Measurements from ENCODE around the gene C11orf98. TPM values are rescaled to one million over a fixed set of nuclear protein-coding genes. Genes with fewer than 3 reads are reported as not detected.
A peak's percentile ranks its signal among the peaks of the same experiment; 100 is the strongest.
"Not testable (repeated sequence)": the region's sequence is repeated elsewhere in the genome, so short reads cannot be mapped to it uniquely, and the experiment has no call there.

The C11orf98 gene
- total RNA-seq, 2 experiments from 2014 or later, result 107 to 110 TPM

DNA sequence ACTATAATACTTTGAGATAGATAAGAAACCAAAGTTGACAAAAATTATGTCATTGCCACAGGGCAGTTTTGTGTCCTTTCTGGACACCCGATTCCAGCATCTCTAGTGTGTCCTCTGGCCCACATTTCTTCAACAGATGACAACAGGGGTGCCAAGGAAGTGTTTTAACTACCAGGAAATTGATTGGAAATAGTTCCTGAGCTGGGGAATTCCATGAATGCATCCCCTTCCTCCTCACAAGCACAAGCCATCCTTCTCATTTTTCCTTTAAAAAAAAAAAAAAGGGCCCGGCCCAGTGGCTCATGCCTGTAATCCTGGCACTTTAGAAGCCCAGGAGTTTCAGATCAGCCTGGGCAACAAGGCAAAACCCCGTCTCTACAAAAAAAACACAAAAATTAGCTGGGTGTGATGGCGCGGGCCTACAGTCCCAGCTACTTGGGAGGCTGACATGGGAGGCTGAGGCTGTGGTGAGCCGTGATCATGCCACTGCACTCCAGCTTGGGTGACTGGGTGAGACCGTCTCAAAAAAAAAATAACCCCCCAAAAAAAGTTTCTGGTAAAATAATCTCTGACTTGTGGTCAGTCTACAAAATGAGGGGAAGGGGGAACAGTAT is 42.4 kb downstream of the C11orf98 start:
- H3K36me3 Mint-ChIP-seq, result peaks cover 28% of the 10 kb centered on the region
- H3K4me3 Mint-ChIP-seq, result peak overlapping the region; percentile 97
- DNase-seq, result no peak
- H3K9me3 Mint-ChIP-seq, result no peaks in the 10 kb centered on the region
- CTCF ChIA-PET, result interaction anchor here (0.7 to 3.0 kb wide), 11 partner anchors 10 to 198 kb away, joined by 3 to 31 read pairs (median 4); partner anchors contain the start of genes EML3, INTS5, LBHD1 and ROM1
- intact Hi-C loops (cut with micrococcal nuclease), result loop anchor here (1.0 to 2.0 kb wide), 7 partner anchors 9 to 258 kb away; partner anchors contain the start of genes C11orf98, CSKMT, GANAB and ROM1
- POLR2A ChIA-PET, result interaction anchor here (0.6 to 3.8 kb wide), 12 partner anchors 9 to 233 kb away, joined by 3 to 30 read pairs (median 4); partner anchors contain the start of genes C11orf98, CSKMT, EML3 and GANAB
- H3K27ac Mint-ChIP-seq, result peak overlapping the region; percentile 93
- H3K4me1 Mint-ChIP-seq (ENCODE audit: low read depth), result peaks cover 22% of the 10 kb centered on the region
- no peaks in the 10 kb centered on the region for H3K27me3 Mint-ChIP-seq

DNA sequence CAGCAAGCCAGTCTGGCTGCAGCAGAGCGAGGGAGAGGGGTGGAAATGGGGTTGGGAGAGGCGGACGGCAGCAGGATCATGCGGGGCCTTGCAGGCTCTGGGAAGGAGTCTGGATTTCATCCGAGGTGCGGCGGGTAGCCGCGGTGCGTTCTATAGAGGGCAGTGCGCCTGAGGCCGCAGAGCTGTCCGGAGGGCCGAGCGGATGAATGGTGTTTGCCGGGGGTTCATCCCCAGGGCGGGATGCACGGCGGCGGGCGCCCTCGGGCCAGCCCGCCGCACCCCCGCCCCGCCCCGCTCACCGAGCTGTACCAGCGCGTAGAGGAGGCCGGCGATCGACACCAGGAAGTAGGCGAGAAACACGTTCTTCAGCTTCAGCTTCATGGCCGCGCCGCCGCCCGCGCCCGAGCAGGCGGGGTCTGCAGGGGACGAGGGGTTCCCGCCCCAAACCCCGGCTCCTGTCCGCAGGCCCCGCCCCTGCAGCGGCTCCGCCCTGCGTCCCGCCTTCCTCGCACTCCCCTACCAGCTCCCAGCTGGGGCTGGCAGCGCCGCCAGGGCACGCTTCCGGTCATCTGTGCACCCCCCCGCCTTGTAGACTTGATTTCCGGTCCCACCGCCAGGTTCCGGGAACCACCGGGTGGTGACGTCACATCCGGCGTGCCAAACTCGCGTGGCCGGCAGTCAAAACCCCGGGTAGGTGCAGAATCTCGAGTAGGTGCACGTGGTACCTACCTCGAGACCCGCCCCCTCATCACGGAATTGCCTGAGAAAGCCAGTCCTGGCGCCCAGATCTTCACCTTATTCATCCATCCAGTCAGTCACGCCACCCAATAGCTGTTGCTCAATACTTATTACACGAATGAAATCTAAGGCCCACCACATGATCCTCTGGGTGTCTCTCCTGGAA is 43.2 kb downstream of the C11orf98 start, which contains the start of gene B3GAT3:
Gene B3GAT3 (minus strand): TSS at position 420 of the 904 bp plus-strand sequence. CDS start 39 bp downstream, at position 381.
- no peaks in the 10 kb centered on the region for H3K9me3 Mint-ChIP-seq
- H3K27ac Mint-ChIP-seq, result peak within 1 kb of the TSS; percentile 96
- intact Hi-C loops (cut with micrococcal nuclease), result loop anchor here (1.0 to 2.0 kb wide), 7 partner anchors 9 to 259 kb away; partner anchors contain the start of genes C11orf98, CSKMT, GANAB and ROM1
- no peaks in the 10 kb centered on the region for H3K27me3 Mint-ChIP-seq
- peak; percentile 98 for DNase-seq
- H3K36me3 Mint-ChIP-seq, result peaks cover 22% of the 10 kb centered on the region
- POLR2A ChIA-PET, result interaction anchor here (0.6 to 3.8 kb wide), 19 partner anchors 9 to 234 kb away, joined by 3 to 30 read pairs (median 4); partner anchors contain the start of genes C11orf98, CSKMT, EEF1G and EML3
- H3K4me1 Mint-ChIP-seq (ENCODE audit: low read depth), result peaks cover 22% of the 10 kb centered on the region
- H3K4me3 Mint-ChIP-seq, result peak within 1 kb of the TSS; percentile 97
- CTCF ChIA-PET, result interaction anchor here (0.7 to 3.0 kb wide), 14 partner anchors 9 to 197 kb away, joined by 3 to 31 read pairs (median 4); partner anchors contain the start of genes C11orf98, CSKMT, EEF1G and EML3

DNA sequence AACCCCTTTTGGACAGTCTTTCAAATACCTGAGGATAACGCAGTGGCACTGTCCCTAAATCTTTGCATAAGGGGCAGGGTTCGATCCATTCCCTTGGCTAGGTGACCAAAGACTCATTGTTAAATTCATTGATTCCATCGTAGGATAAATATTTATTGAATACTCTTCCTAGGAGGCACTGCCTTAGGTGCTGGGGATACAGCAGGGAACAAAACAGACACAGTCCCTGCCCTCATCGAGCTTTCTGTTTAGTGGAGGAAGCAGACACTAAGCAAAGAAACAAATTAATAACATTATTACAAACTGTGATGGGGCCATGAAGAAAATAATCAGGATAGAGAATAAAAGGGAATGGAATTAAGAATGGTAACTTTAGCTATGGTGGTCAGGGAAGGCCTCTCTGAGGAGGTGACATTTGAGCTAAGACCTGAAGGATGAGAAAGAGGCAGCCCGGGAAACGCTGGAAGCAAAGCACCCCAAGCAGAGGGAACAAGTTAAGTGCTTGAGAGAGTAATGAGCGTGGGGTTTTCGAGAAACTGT is 43.9 kb downstream of the C11orf98 start:
- H3K36me3 Mint-ChIP-seq, result peaks cover 22% of the 10 kb centered on the region
- no peaks in the 10 kb centered on the region for H3K9me3 Mint-ChIP-seq
- peak overlapping the region; percentile 96 for H3K27ac Mint-ChIP-seq
- H3K27me3 Mint-ChIP-seq, result no peaks in the 10 kb centered on the region
- DNase-seq, result no peak
- peak overlapping the region; percentile 97 for H3K4me3 Mint-ChIP-seq
- ChIA-PET POLR2A (interaction anchor here (0.6 to 3.8 kb wide), 15 partner anchors 8 to 220 kb away, joined by 3 to 30 read pairs (median 4); partner anchors contain the start of genes C11orf98, CSKMT, EEF1G and EML3), CTCF (interaction anchor here (0.9 to 3.0 kb wide), 9 partner anchors 9 to 165 kb away, joined by 3 to 31 read pairs (median 6); partner anchors contain the start of genes C11orf98, CSKMT, EEF1G and EML3)
- peaks cover 25% of the 10 kb centered on the region for H3K4me1 Mint-ChIP-seq (ENCODE audit: low read depth)
- intact Hi-C loops (cut with micrococcal nuclease), result no loop called here

DNA sequence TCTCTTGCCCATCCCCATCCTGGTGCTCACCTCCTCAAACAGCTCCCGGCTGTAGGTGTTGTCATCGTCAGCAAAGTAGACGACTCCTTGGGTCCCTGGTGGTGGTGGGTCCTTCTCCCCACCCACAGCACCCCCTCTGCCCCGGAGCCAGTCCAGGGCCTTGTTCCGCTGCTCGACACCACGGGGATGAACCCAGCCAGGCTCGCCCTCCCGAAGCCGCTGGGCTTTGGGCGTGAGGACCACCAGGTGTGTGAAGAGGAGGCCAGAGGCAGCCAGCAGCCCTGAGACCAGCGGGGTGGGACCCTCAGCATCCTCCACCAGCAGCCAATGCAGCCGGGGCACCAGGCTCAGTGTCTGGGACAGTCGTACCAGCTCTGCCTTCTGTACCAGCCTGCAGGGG is 48.1 kb downstream of the C11orf98 start:
- peaks cover 18% of the 10 kb centered on the region for H3K36me3 Mint-ChIP-seq
- CTCF ChIA-PET; H3K4me3 Mint-ChIP-seq; DNase-seq; H3K27ac Mint-ChIP-seq; H3K27me3 Mint-ChIP-seq; intact Hi-C loops (cut with micrococcal nuclease); H3K9me3 Mint-ChIP-seq: not testable (repeated sequence)
- peaks cover 35% of the 10 kb centered on the region for H3K4me1 Mint-ChIP-seq (ENCODE audit: low read depth)
- POLR2A ChIA-PET, result interaction anchor here (0.6 to 1.3 kb wide), 2 partner anchors 15 to 23 kb away, joined by 3 read pairs; partner anchors contain the start of gene MTA2

DNA sequence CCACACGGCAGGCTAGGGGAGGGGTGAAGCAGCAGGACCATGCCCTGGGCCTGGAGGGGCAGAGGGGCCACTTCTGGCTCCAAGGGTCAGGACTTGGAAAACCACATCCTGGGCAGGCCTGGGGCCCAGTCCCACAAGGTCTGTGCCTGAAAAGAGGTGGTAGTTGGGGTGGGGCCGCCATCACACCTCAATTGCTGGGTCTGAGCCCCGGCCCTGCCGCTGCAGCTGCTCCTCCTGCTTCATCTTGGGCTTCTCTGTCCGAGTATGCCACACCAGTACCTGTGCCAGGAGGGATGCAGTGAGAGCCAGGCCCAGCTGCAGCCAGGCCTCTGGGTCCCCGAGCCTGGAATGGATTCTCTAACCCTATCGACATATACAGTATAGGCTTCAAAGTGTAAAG is 49.5 kb downstream of the C11orf98 start:
- Mint-ChIP-seq H3K4me3 (no peak overlapping the region), H3K4me1 (ENCODE audit: low read depth) (peaks cover 37% of the 10 kb centered on the region), H3K27me3 (no peaks in the 10 kb centered on the region), H3K36me3 (peaks cover 17% of the 10 kb centered on the region), H3K27ac (no peak overlapping the region), H3K9me3 (no peaks in the 10 kb centered on the region)
- ChIA-PET POLR2A (no interaction called here), CTCF (no interaction called here)
- no peak for DNase-seq
- intact Hi-C loops (cut with micrococcal nuclease), result no loop called here

DNA sequence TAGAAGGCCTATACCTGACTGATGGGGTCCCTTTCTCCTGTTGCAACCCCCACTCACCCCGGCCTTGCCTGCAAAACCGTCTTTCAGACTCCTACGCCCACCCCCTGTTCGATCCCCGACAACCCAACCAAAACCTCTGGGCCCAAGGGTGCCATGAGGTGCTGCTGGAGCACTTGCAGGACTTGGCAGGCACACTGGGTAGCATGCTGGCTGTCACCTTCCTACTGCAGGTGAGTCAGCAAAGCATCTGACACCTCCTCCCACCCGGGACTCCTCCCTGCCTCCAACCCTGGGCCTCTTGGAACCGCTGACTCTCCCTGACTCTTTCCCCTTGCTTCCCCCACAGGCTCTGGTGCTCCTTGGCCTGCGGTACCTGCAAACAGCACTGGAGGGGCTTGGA is 50.7 kb downstream of the C11orf98 start:
- DNase-seq, result peak; percentile 75
- peaks cover 26% of the 10 kb centered on the region for H3K36me3 Mint-ChIP-seq
- ChIA-PET POLR2A (interaction anchor here (1.8 kb wide), 1 partner anchor 22 kb away, joined by 6 read pairs; the partner anchor contains the start of gene TUT1), CTCF (interaction anchor here (1.8 kb wide), 1 partner anchor 51 kb away, joined by 6 read pairs; the partner anchor contains the start of genes C11orf98 and CSKMT)
- no peaks in the 10 kb centered on the region for H3K9me3 Mint-ChIP-seq
- peak overlapping the region; percentile 72 for H3K27ac Mint-ChIP-seq
- intact Hi-C loops (cut with micrococcal nuclease), result loop anchor here (5.0 kb wide), 2 partner anchors 78 to 228 kb away; no protein-coding TSS in a partner anchor
- H3K4me1 Mint-ChIP-seq (ENCODE audit: low read depth), result peaks cover 39% of the 10 kb centered on the region
- no peak overlapping the region for H3K4me3 Mint-ChIP-seq
- H3K27me3 Mint-ChIP-seq, result no peaks in the 10 kb centered on the region

DNA sequence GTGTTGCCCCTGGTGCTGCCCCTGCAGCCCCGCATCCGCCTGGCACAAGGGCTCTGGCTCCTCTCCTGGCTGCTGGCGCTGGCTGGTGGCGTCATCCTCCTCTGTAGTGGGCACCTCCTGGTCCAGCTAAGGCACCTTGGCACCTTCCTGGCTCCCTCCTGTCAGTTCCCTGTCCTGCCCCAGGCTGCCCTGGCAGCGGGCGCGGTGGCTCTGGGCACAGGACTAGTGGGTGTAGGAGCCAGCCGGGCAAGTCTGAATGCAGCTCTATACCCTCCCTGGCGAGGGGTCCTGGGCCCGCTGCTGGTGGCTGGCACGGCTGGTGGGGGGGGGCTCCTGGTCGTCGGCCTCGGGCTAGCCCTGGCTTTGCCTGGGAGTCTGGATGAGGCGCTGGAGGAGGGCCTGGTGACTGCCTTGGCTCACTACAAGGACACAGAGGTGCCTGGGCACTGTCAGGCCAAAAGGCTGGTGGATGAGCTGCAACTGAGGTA is 51.7 kb downstream of the C11orf98 start:
- no peaks in the 10 kb centered on the region for H3K9me3 Mint-ChIP-seq
- peak overlapping the region; percentile 86 for H3K27ac Mint-ChIP-seq
- no peaks in the 10 kb centered on the region for H3K27me3 Mint-ChIP-seq
- peak overlapping the region; percentile 49 for H3K4me3 Mint-ChIP-seq
- POLR2A ChIA-PET, result interaction anchor here (0.6 to 4.3 kb wide), 6 partner anchors 8 to 161 kb away, joined by 3 to 38 read pairs (median 5); partner anchors contain the start of genes B3GAT3, C11orf98, CSKMT and MTA2
- H3K4me1 Mint-ChIP-seq (ENCODE audit: low read depth), result peaks cover 40% of the 10 kb centered on the region
- peaks cover 27% of the 10 kb centered on the region for H3K36me3 Mint-ChIP-seq
- intact Hi-C loops (cut with micrococcal nuclease), result loop anchor here (1.0 to 5.0 kb wide), 6 partner anchors 9 to 243 kb away; partner anchors contain the start of genes C11orf98, CSKMT and GANAB
- DNase-seq, result no peak
- CTCF ChIA-PET, result interaction anchor here (0.6 to 2.4 kb wide), 6 partner anchors 8 to 52 kb away, joined by 3 to 18 read pairs (median 4); partner anchors contain the start of genes B3GAT3, C11orf98, CSKMT and MTA2

Other genes starting within 250 kb of the C11orf98 start
- gene SCGB1A1, start 246.2 kb downstream of the C11orf98 start, total RNA-seq, result not detected
- 10 to 100 TPM; 83.7 to 85.2 TPM for gene AHNAK, start 118.4 kb downstream of the C11orf98 start, total RNA-seq
- gene EEF1G, start 91.3 kb downstream of the C11orf98 start, total RNA-seq, result 1,000 to 10,000 TPM; 1,956 to 1,989 TPM
- gene TUT1, start 73.7 kb downstream of the C11orf98 start, total RNA-seq, result 10 to 100 TPM; 32.7 to 34.2 TPM
- 100 to 1,000 TPM; 166 to 167 TPM for gene MTA2, start 63.3 kb downstream of the C11orf98 start, total RNA-seq
- gene EML3, start 52.4 kb downstream of the C11orf98 start, total RNA-seq, result 100 to 1,000 TPM; 113 to 116 TPM
- gene ROM1, start 52.0 kb downstream of the C11orf98 start, total RNA-seq, result 1 to 10 TPM; 1.1 to 1.5 TPM
- gene B3GAT3, start 43.2 kb downstream of the C11orf98 start, total RNA-seq, result 10 to 100 TPM; 67.0 to 70.4 TPM
- gene GANAB, start 18.6 kb downstream of the C11orf98 start, total RNA-seq, result 100 to 1,000 TPM; 247 to 249 TPM
- gene INTS5, start 11.9 kb downstream of the C11orf98 start, total RNA-seq, result 10 to 100 TPM; 30.2 to 30.8 TPM
- 10 to 100 TPM; 27.7 to 33.9 TPM for gene CSKMT, start 102 bp upstream of the C11orf98 start, total RNA-seq
- 1 to 10 TPM; 6.0 to 6.2 TPM for gene UQCC3, start 6.5 kb upstream of the C11orf98 start, total RNA-seq
- gene LBHD1, start 7.1 kb upstream of the C11orf98 start, total RNA-seq, result 10 to 100 TPM; 10.8 to 14.1 TPM
- gene UBXN1, start 13.9 kb upstream of the C11orf98 start, total RNA-seq, result 100 to 1,000 TPM; 110 to 116 TPM
- under 1 TPM; 0.12 to 0.21 TPM for gene LRRN4CL, start 24.3 kb upstream of the C11orf98 start, total RNA-seq
- 10 to 100 TPM; 18.0 to 20.4 TPM for gene BSCL2, start 42.2 kb upstream of the C11orf98 start, total RNA-seq
- gene GNG3, start 42.5 kb upstream of the C11orf98 start, total RNA-seq, result not detected
- gene HNRNPUL2, start 62.2 kb upstream of the C11orf98 start, total RNA-seq, result 10 to 100 TPM; 56.0 to 62.3 TPM
- 10 to 100 TPM; 37.6 to 43.0 TPM for gene TTC9C, start 63.3 kb upstream of the C11orf98 start, total RNA-seq
- gene ZBTB3, start 89.0 kb upstream of the C11orf98 start, total RNA-seq, result 1 to 10 TPM; 8.4 to 9.7 TPM
- 100 to 1,000 TPM; 116 to 124 TPM for gene POLR2G, start 96.4 kb upstream of the C11orf98 start, total RNA-seq
- 10 to 100 TPM; 11.9 to 12.0 TPM for gene TAF6L, start 106.2 kb upstream of the C11orf98 start, total RNA-seq
- 10 to 100 TPM; 25.0 to 25.5 TPM for gene TMEM179B, start 122.2 kb upstream of the C11orf98 start, total RNA-seq
- gene TMEM223, start 126.8 kb upstream of the C11orf98 start, total RNA-seq, result 10 to 100 TPM in 1 of 2 experiments, 1 to 10 TPM in 1; 9.2 to 10.2 TPM
- 10 to 100 TPM; 70.8 to 83.6 TPM for gene NXF1, start 140.2 kb upstream of the C11orf98 start, total RNA-seq
- gene STX5, start 166.8 kb upstream of the C11orf98 start, total RNA-seq, result 10 to 100 TPM; 24.6 to 29.2 TPM
- gene TEX54, start 167.6 kb upstream of the C11orf98 start, total RNA-seq, result under 1 TPM in 1 of 2 experiments, not detected in 1; 0.53 TPM
- gene WDR74, start 174.4 kb upstream of the C11orf98 start, total RNA-seq, result 10 to 100 TPM; 72.6 to 73.0 TPM
- 100 to 1,000 TPM; 309 to 314 TPM for gene SLC3A2, start 215.7 kb upstream of the C11orf98 start, total RNA-seq